Measurements from ENCODE around the gene KLF6.

Gene KLF6

GRCh38 chr10:3774814-3775695, 10.0 kb downstream of the KLF6 start:
- peaks cover 41% of the 10 kb centered on the region for H4K20me1 ChIP-seq (ENCODE audit: insufficient read depth, low read length)
- H3K4me1 ChIP-seq (ENCODE audit: low read length): no peaks in the 10 kb centered on the region
- H3K9me3 ChIP-seq (ENCODE audit: insufficient read depth, low read length): no peaks in the 10 kb centered on the region
- no peak overlapping the region for H2AFZ ChIP-seq (ENCODE audit: low read depth, low read length)
- H3K4me2 ChIP-seq (ENCODE audit: low read length): no peak overlapping the region
- H3K79me2 ChIP-seq (ENCODE audit: low read length): peaks cover 29% of the 10 kb centered on the region
- no peaks in the 10 kb centered on the region for H3K27me3 ChIP-seq (ENCODE audit: low read depth, low read length)
- H3K27ac ChIP-seq (ENCODE audit: low read length): no peak overlapping the region
- H3K9ac ChIP-seq (ENCODE audit: low read length): no peak overlapping the region
- no peak overlapping the region for H3K4me3 ChIP-seq (ENCODE audit: low read length)
- H3K36me3 ChIP-seq (replicated peaks; ENCODE audit: low read depth, low read length): peaks cover 46% of the 10 kb centered on the region
- TF ChIP-seq EZH2phosphoT487 (IDR thresholded peaks at IDR 0.05; ENCODE audit: low read depth): no peak
- TF ChIP-seq CTCF (IDR thresholded peaks at IDR 0.05; ENCODE audit: low read depth, low read length): no peak

- peaks cover 20% of the 10 kb centered on the region for H3K79me2 ChIP-seq (ENCODE audit: low read length)
- no peaks in the 10 kb centered on the region for H3K9me3 ChIP-seq (ENCODE audit: insufficient read depth, low read length)
- no peaks in the 10 kb centered on the region for H3K4me1 ChIP-seq (ENCODE audit: low read length)
- no peak for TF ChIP-seq EZH2phosphoT487 (IDR thresholded peaks at IDR 0.05; ENCODE audit: low read depth)
- no peak for TF ChIP-seq CTCF (IDR thresholded peaks at IDR 0.05; ENCODE audit: low read depth, low read length)
- peaks cover 38% of the 10 kb centered on the region for H3K36me3 ChIP-seq (replicated peaks; ENCODE audit: low read depth, low read length)
- no peak overlapping the region for H3K9ac ChIP-seq (ENCODE audit: low read length)
- no peak overlapping the region for H3K4me2 ChIP-seq (ENCODE audit: low read length)
- no peak overlapping the region for H3K4me3 ChIP-seq (ENCODE audit: low read length)
- no peaks in the 10 kb centered on the region for H3K27me3 ChIP-seq (ENCODE audit: low read depth, low read length)
- no peak overlapping the region for H2AFZ ChIP-seq (ENCODE audit: low read depth, low read length)
- H4K20me1 ChIP-seq (ENCODE audit: insufficient read depth, low read length): peaks cover 33% of the 10 kb centered on the region
- no peak overlapping the region for H3K27ac ChIP-seq (ENCODE audit: low read length)
Observed at GRCh38 chr10:3774018-3774813, 10.8 kb downstream of the KLF6 start.

- H3K9ac ChIP-seq (ENCODE audit: low read length): no peak overlapping the region
- H3K79me2 ChIP-seq (ENCODE audit: low read length): peaks cover 14% of the 10 kb centered on the region
- H3K36me3 ChIP-seq (replicated peaks; ENCODE audit: low read depth, low read length): peaks cover 31% of the 10 kb centered on the region
- no peaks in the 10 kb centered on the region for H3K4me1 ChIP-seq (ENCODE audit: low read length)
- no peak overlapping the region for H3K4me3 ChIP-seq (ENCODE audit: low read length)
- H3K27me3 ChIP-seq (ENCODE audit: low read depth, low read length): no peaks in the 10 kb centered on the region
- H3K9me3 ChIP-seq (ENCODE audit: insufficient read depth, low read length): no peaks in the 10 kb centered on the region
- no peak overlapping the region for H3K4me2 ChIP-seq (ENCODE audit: low read length)
- H3K27ac ChIP-seq (ENCODE audit: low read length): no peak overlapping the region
- H4K20me1 ChIP-seq (ENCODE audit: insufficient read depth, low read length): peaks cover 26% of the 10 kb centered on the region
- TF ChIP-seq CTCF (IDR thresholded peaks at IDR 0.05; ENCODE audit: low read depth, low read length): no peak
- no peak for TF ChIP-seq EZH2phosphoT487 (IDR thresholded peaks at IDR 0.05; ENCODE audit: low read depth)
- H2AFZ ChIP-seq (ENCODE audit: low read depth, low read length): no peak overlapping the region
Observed at GRCh38 chr10:3773460-3774017, 11.5 kb downstream of the KLF6 start.
